OCI-LY7 (cell line): ENCODE data around the gene KRTAP10-12. TPM values are rescaled to one million over a fixed set of nuclear protein-coding genes. Genes with fewer than 3 reads are reported as not detected.

ENCODE experiments used
- BruUV-seq: library from RNA; stranded (reverse); fragments of 400-500 nt; replicated peaks from 2 replicates; lab custom pipeline; 2021; lab: Mats Ljungman, UMichigan
- CTCF ChIA-PET: fragments of 300-600 bp; sonication (Branson Sonifier 250); formaldehyde crosslinking; loops from one replicate; lab custom pipeline; 2022; ENCODE audit warnings: antibody characterized with exemption; ENCODE audit not compliant: unreplicated experiment; lab: Charles Lee
- POLR2A ChIA-PET: fragments of 300-600 bp; sonication (Branson Sonifier 250); formaldehyde crosslinking; loops from one replicate; lab custom pipeline; 2022; ENCODE audit warnings: antibody characterized with exemption; lab: Charles Lee
- DNase-seq: peaks from one replicate; pipeline ENCODE4 v3.0.0-alpha.2; 2015; ENCODE audit warnings: low spot score
- H2AFZ ChIP-seq: fragments of 200-600 bp; sonication (generic), shearing (Covaris generic); 2 replicates; pipeline ENCODE4 v1.6.1; 2014; ENCODE audit warnings: mild to moderate bottlenecking, antibody characterized with exemption, low read length, moderate library complexity
- H3K27ac ChIP-seq: fragments of 200-600 bp; sonication (generic); 2 replicates; pipeline ENCODE4 v1.5.1; 2014; ENCODE audit warnings: mixed run types, low read depth, mild to moderate bottlenecking, moderate library complexity, low read length, inconsistent platforms; ENCODE audit not compliant: poor library complexity, severe bottlenecking
- H3K36me3 ChIP-seq: fragments of 200-600 bp; sonication (generic); 2 replicates; pipeline ENCODE4 v1.6.1; 2014; ENCODE audit warnings: mild to moderate bottlenecking, antibody characterized with exemption, low read length, moderate library complexity, mixed read lengths; ENCODE audit not compliant: insufficient read depth
- H3K4me1 ChIP-seq: fragments of 200-600 bp; sonication (generic); 2 replicates; pipeline ENCODE4 v1.5.1; 2014; ENCODE audit warnings: mild to moderate bottlenecking, low read length; ENCODE audit not compliant: insufficient read depth, poor library complexity, severe bottlenecking
- H3K4me2 ChIP-seq: fragments of 200-600 bp; sonication (generic); 2 replicates; pipeline ENCODE4 v1.6.1; 2014; ENCODE audit warnings: mild to moderate bottlenecking, low read length
- H3K4me3 ChIP-seq: fragments of 200-600 bp; sonication (generic); 2 replicates; pipeline ENCODE4 v1.5.1; 2014; ENCODE audit warnings: mild to moderate bottlenecking, low read depth, low read length; ENCODE audit not compliant: poor library complexity, severe bottlenecking
- H3K79me2 ChIP-seq: fragments of 200-600 bp; sonication (generic); 2 replicates; pipeline ENCODE4 v1.6.1; 2016; ENCODE audit warnings: low read depth, mild to moderate bottlenecking, low read length, moderate library complexity, mixed read lengths; ENCODE audit not compliant: insufficient read depth
- H3K9me2 ChIP-seq: fragments of 200-600 bp; sonication (generic); 2 replicates; pipeline ENCODE4 v1.6.1; 2016; ENCODE audit warnings: mild to moderate bottlenecking, low read length, mixed read lengths; ENCODE audit not compliant: insufficient read depth
- H3K9me3 ChIP-seq: fragments of 200-600 bp; sonication (generic); 2 replicates; pipeline ENCODE4 v1.6.1; 2014; ENCODE audit warnings: mild to moderate bottlenecking, mixed run types, low read length, mixed read lengths
- H4K20me1 ChIP-seq: fragments of 200-600 bp; sonication (generic); 2 replicates; pipeline ENCODE4 v1.6.1; 2014; ENCODE audit warnings: mild to moderate bottlenecking, antibody characterized with exemption, low read length, moderate library complexity, mixed read lengths; ENCODE audit not compliant: insufficient read depth
- EZH2phosphoT487 ChIP-seq: fragments of 200-600 bp; sonication (generic); IDR thresholded peaks from 2 replicates; pipeline ENCODE4 v1.6.1; 2018; ENCODE audit warnings: low read depth, borderline replicate concordance, mild to moderate bottlenecking, mixed run types, antibody characterized with exemption, low read length, moderate library complexity, mixed read lengths
- intact Hi-C: fragments of 100-400 bp; cut with micrococcal nuclease; formaldehyde crosslinking; loops from one replicate; pipeline ENCODE4 v1.10.0; 2022; ENCODE audit not compliant: unreplicated experiment
- total RNA-seq, 2 experiments: library from RNA; depleted of rRNA in 1 of 2; stranded (reverse); fragments of >200 nt in 1 of 2; shearing (Covaris generic) in 1 of 2; gene quantifications; 2 replicates each; pipeline ENCODE4 v1.2.3, GENCODE V29; 2014 to 2022
- TF ChIP-seq, protein P1 (sequence below): fragments of 200-600 bp; sonication (generic); conservative IDR thresholded peaks from 2 replicates; pipeline ENCODE4 v1.5.1; 2014; ENCODE audit warnings: mild to moderate bottlenecking, antibody characterized with exemption, low read length, moderate library complexity, mixed read lengths

The KRTAP10-12 gene
- total RNA-seq, 2 experiments from 2014 or later = not detected

DNA sequence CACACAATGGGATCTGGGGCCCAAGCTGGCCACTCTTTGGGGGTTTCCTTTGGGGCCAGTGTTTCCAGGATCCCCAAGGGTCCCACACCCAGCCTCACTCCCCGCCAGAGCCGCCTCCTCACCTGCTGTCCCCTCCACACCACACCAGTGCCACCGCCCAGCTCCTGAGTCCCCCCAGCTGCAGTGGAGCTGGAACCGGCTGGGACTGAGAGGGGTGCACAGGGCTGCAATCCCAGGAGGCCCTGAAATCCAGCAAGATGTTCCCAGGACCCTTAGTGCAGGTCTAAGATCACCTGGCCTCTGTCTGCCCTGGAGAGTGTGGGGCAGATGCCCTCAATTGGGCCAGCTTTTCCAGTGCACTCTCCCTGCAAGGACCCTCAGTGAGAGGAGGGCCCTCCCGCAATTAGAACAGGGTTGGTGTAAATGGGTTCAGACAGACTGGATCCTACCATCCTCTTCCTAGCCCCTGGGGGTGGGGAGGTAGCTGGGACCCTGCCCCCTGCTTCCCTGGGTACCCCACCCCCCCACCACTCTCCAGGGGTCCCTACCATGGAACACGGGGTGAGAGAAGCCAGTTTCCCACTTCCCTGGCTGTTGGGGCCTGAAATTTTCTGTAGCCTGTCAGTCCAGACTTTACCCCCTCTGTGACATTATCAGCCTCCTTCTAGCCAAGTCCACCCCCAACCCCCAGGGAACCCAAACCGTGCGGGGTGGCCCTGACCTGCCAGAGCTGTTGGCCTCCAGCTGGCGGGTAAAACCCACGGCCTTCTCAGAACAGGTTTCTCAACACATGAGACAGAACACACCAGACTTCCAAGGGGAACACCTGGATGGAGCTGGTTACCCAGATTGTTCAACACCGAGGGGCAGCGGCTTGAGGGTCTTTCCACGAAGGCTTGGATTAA is 7.0 kb downstream of the KRTAP10-12 start:
- H3K27ac ChIP-seq = no peak overlapping the region
- no peaks in the 10 kb centered on the region for H4K20me1 ChIP-seq
- DNase-seq = no peak
- BruUV-seq = no TSS peak
- no peaks in the 10 kb centered on the region for H3K9me3 ChIP-seq
- no peaks in the 10 kb centered on the region for H3K9me2 ChIP-seq
- H3K4me3 ChIP-seq = no peak overlapping the region
- no peaks in the 10 kb centered on the region for H3K36me3 ChIP-seq
- no peaks in the 10 kb centered on the region for H3K4me1 ChIP-seq
- no peak overlapping the region for H3K4me2 ChIP-seq
- CTCF ChIA-PET = no interaction called here
- no peaks in the 10 kb centered on the region for H3K79me2 ChIP-seq
- POLR2A ChIA-PET = no interaction called here
- TF ChIP-seq, protein P1, sequence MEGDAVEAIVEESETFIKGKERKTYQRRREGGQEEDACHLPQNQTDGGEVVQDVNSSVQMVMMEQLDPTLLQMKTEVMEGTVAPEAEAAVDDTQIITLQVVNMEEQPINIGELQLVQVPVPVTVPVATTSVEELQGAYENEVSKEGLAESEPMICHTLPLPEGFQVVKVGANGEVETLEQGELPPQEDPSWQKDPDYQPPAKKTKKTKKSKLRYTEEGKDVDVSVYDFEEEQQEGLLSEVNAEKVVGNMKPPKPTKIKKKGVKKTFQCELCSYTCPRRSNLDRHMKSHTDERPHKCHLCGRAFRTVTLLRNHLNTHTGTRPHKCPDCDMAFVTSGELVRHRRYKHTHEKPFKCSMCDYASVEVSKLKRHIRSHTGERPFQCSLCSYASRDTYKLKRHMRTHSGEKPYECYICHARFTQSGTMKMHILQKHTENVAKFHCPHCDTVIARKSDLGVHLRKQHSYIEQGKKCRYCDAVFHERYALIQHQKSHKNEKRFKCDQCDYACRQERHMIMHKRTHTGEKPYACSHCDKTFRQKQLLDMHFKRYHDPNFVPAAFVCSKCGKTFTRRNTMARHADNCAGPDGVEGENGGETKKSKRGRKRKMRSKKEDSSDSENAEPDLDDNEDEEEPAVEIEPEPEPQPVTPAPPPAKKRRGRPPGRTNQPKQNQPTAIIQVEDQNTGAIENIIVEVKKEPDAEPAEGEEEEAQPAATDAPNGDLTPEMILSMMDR = no peak
- TF ChIP-seq EZH2phosphoT487 = no peak
- H2AFZ ChIP-seq = no peak overlapping the region
- intact Hi-C loops = no loop called here

DNA sequence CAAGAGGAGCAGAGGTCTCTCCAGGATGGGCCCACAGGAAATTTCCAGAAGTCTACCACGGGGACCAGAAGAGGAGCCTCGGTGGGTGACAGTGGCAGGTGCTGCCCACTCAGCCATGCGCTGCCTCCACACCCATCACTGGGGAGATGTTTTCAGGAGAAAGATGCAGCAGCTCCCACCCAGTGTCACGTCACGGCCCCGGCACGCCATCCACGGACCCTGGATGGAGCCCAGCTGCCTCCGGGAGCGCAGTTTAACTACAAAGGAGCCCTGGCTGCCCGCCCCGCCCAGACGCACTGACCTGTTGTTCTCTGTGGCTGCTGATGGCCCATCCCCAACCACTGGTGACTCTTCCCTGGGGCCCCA is 7.6 kb downstream of the KRTAP10-12 start:
- H3K4me3 ChIP-seq = no peak overlapping the region
- H3K4me2 ChIP-seq = no peak overlapping the region
- H3K27ac ChIP-seq = no peak overlapping the region
- H4K20me1 ChIP-seq = no peaks in the 10 kb centered on the region
- no TSS peak for BruUV-seq
- no peak for DNase-seq
- POLR2A ChIA-PET = no interaction called here
- no peak overlapping the region for H2AFZ ChIP-seq
- no peaks in the 10 kb centered on the region for H3K9me3 ChIP-seq
- intact Hi-C loops = no loop called here
- no peak for TF ChIP-seq EZH2phosphoT487
- TF ChIP-seq, protein P1 = no peak
- CTCF ChIA-PET = no interaction called here
- H3K36me3 ChIP-seq = no peaks in the 10 kb centered on the region
- H3K79me2 ChIP-seq = no peaks in the 10 kb centered on the region
- no peaks in the 10 kb centered on the region for H3K9me2 ChIP-seq
- no peaks in the 10 kb centered on the region for H3K4me1 ChIP-seq
